HepG2 (cell line): ENCODE data around the gene DTD2. TPM values are rescaled to one million over a fixed set of nuclear protein-coding genes. Genes with fewer than 3 reads are reported as not detected.

ENCODE experiments used
- ARHGAP35 ChIP-seq: sonication (generic); formaldehyde crosslinking; IDR thresholded peaks from 2 replicates; pipeline ENCODE4 v1.9.0; 2022; ENCODE audit warnings: mild to moderate bottlenecking, inconsistent platforms, moderate library complexity, missing genetic modification reagents, borderline replicate concordance
- HNF4A ChIP-seq: sonication (generic); formaldehyde crosslinking; IDR thresholded peaks from 2 replicates; pipeline ENCODE4 v1.4.0; 2020; ENCODE audit warnings: missing genetic modification reagents
- MTERF4 ChIP-seq: sonication (generic); formaldehyde crosslinking; IDR thresholded peaks from 2 replicates; pipeline ENCODE4 v1.8.0; 2023; ENCODE audit warnings: mild to moderate bottlenecking, missing genetic modification reagents
- MTF1 ChIP-seq: sonication (generic); formaldehyde crosslinking; IDR thresholded peaks from 2 replicates; pipeline ENCODE4 v1.5.0; 2020; ENCODE audit warnings: missing genetic modification reagents
- NFYB ChIP-seq: sonication (generic); formaldehyde crosslinking; IDR thresholded peaks from 2 replicates; pipeline ENCODE4 v1.4.0; 2020; ENCODE audit warnings: missing genetic modification reagents
- POLR2G ChIP-seq: fragments of 200-400 bp; formaldehyde crosslinking; IDR thresholded peaks from 2 replicates; pipeline ENCODE4 v1.6.1; 2018; ENCODE audit warnings: mild to moderate bottlenecking, low read depth, low read length, moderate library complexity
- REXO4 ChIP-seq: sonication (generic); formaldehyde crosslinking; IDR thresholded peaks from 2 replicates; pipeline ENCODE4 v1.8.0; 2022; ENCODE audit warnings: missing genetic modification reagents, mild to moderate bottlenecking, borderline replicate concordance
- RFX5 ChIP-seq: IDR thresholded peaks from 2 replicates; pipeline ENCODE4 v1.6.1; 2011; ENCODE audit warnings: low read depth, low read length, improper control_type of control experiment
- SETDB1 ChIP-seq: sonication (generic); formaldehyde crosslinking; IDR thresholded peaks from 2 replicates; pipeline ENCODE4 v1.5.1; 2020; ENCODE audit warnings: missing genetic modification reagents, mild to moderate bottlenecking, borderline replicate concordance
- SKI ChIP-seq: fragments of 450-650 bp; IDR thresholded peaks from one replicate; pipeline ENCODE4 v1.6.1; 2018; ENCODE audit warnings: mild to moderate bottlenecking; ENCODE audit not compliant: partially characterized antibody
- SRSF4 ChIP-seq: fragments of 200-400 bp; formaldehyde crosslinking; IDR thresholded peaks from one replicate; pipeline ENCODE4 v1.6.1; 2018; ENCODE audit warnings: mild to moderate bottlenecking, low read depth, low read length, moderate library complexity; ENCODE audit not compliant: poor library complexity, severe bottlenecking
- THAP9 ChIP-seq: sonication (generic); formaldehyde crosslinking; IDR thresholded peaks from 2 replicates; pipeline ENCODE4; 2020; ENCODE audit warnings: missing genetic modification reagents, mild to moderate bottlenecking, borderline replicate concordance
- THYN1 ChIP-seq: sonication (generic); formaldehyde crosslinking; IDR thresholded peaks from 2 replicates; pipeline ENCODE4 v1.8.1; 2023; ENCODE audit warnings: low read depth, mild to moderate bottlenecking, moderate library complexity, missing genetic modification reagents, borderline replicate concordance
- ZBTB39 ChIP-seq: sonication (generic); formaldehyde crosslinking; IDR thresholded peaks from 2 replicates; pipeline ENCODE4 v1.5.0; 2020; ENCODE audit warnings: missing genetic modification reagents
- ZKSCAN1 ChIP-seq: fragments of 150-350 bp; IDR thresholded peaks from 2 replicates; pipeline ENCODE4 v1.6.1; 2014; ENCODE audit warnings: low read length
- ZNF414 ChIP-seq: sonication (generic); formaldehyde crosslinking; IDR thresholded peaks from 2 replicates; pipeline ENCODE4 v1.5.0; 2020; ENCODE audit warnings: missing genetic modification reagents
- ZNF772 ChIP-seq: sonication (generic); formaldehyde crosslinking; IDR thresholded peaks from 2 replicates; pipeline ENCODE4 v1.5.0; 2020; ENCODE audit warnings: mild to moderate bottlenecking, missing genetic modification reagents
- ZSCAN29 ChIP-seq: sonication (generic); formaldehyde crosslinking; conservative IDR thresholded peaks from 2 replicates; pipeline ENCODE4 v1.4.0; 2020; ENCODE audit warnings: mild to moderate bottlenecking, missing genetic modification reagents
- polyA plus RNA-seq, 8 experiments: library from polyadenylated mRNA; depleted of rRNA in 3 of 8; stranded (reverse) in 7 of 8; unstranded in 1 of 8; fragments of >200 nt; fragmentation: Illumina TruSeq in 4 of 8; extraction: Trizol in 4 of 8; gene quantifications; 2 replicates each; pipeline versions ENCODE4 v1.2.1 to v1.2.3, GENCODE V29; 2011 to 2016; ENCODE audit warnings: low read depth in 4 of 8, missing spikeins in 1 of 8, mixed read lengths in 1 of 8; ENCODE audit not compliant: insufficient read depth in 1 of 8
- total RNA-seq, 5 experiments: library from RNA; depleted of rRNA; stranded (reverse); fragments of >200 nt; fragmentation: Illumina TruSeq; extraction: Trizol; gene quantifications; 2 replicates each; pipeline ENCODE4 v1.2.3, GENCODE V29; 2016; ENCODE audit warnings: low read depth in 1 of 5
- TF ChIP-seq, protein P1 (sequence below): sonication (generic); IDR thresholded peaks from 2 replicates; pipeline ENCODE4 v1.6.1; 2016; ENCODE audit warnings: low read depth, borderline replicate concordance
- TF ChIP-seq, protein P2 (sequence below): sonication (generic); formaldehyde crosslinking; IDR thresholded peaks from 2 replicates; pipeline ENCODE4 v1.4.0; 2020; ENCODE audit warnings: mild to moderate bottlenecking, low read depth, missing genetic modification reagents

Gene DTD2
- total and polyA plus RNA-seq, 2 of the 13 experiments (the other 11 are each of a cell fraction or from before 2014, with no cell fraction given): 22.3 to 49.8 TPM

DNA sequence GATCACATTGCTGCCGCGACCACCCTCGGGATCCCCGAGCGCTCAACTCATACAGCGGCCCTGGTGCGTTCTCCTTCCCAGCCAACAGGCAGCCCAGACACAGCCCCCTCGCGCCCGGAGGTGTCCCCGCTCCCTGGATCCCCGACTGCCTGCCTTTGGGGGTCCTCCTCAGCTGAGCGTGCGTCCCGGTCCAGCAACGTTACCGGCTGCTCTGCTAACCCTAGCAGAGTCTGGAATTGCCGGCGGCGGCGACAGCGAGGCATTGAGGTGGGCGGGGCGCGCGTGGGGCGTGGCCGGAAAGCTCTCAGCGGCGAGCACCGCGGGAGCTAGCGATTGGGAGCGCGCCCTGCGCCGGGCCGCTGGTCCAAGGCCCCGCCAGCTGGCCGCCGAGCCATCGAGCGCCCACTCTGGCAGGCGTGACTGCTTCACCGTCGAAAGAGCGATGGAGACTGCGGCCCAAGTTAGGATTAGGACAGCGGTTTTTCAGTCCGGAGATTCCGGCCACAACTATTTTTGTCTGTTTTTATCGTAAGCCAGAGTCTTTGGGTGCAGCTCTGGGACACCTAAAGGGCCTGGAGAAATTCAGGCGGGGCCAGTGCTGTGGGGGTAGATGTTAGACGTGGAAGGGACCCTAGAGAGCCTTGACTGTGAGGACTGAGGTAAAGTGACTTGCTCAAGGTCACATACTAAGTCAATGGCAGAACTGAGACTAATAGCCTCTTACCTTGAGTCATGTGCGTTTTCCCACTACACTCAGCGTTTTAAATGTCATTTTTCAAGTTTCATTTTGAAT is 36.8 kb downstream of the DTD2 start, which contains the start of gene HEATR5A (continued):
- TF ChIP-seq THAP9 (peak; percentile 98), POLR2G (peak; percentile 100), ZBTB39 (CRISPR knock-in tag) (peak; percentile 98), SRSF4 (no peak), NFYB (CRISPR knock-in tag) (peak; percentile 91), HNF4A (CRISPR knock-in tag) (peak; percentile 51; the same call in 1 of the 2 replicates), ZSCAN29 (CRISPR knock-in tag) (peak; percentile 99), ZNF414 (CRISPR knock-in tag) (peak; percentile 100), RFX5 (peak; percentile 73; the same call in 1 of the 2 replicates), SKI (peak; percentile 95), REXO4 (CRISPR knock-in tag) (peak; percentile 97), ZKSCAN1 (no peak; the same call in 1 of the 2 replicates), THYN1 (CRISPR knock-in tag) (peak; percentile 97), MTF1 (CRISPR knock-in tag) (peak; percentile 65; the same call in 1 of the 2 replicates), SETDB1 (CRISPR knock-in tag) (no peak), ARHGAP35 (CRISPR knock-in tag) (peak; percentile 100), ZNF772 (CRISPR knock-in tag) (peak; percentile 98), MTERF4 (CRISPR knock-in tag) (peak; percentile 96)
- TF ChIP-seq, protein P1, sequence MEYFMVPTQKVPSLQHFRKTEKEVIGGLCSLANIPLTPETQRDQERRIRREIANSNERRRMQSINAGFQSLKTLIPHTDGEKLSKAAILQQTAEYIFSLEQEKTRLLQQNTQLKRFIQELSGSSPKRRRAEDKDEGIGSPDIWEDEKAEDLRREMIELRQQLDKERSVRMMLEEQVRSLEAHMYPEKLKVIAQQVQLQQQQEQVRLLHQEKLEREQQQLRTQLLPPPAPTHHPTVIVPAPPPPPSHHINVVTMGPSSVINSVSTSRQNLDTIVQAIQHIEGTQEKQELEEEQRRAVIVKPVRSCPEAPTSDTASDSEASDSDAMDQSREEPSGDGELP: peak; percentile 89
- TF ChIP-seq, protein P2, sequence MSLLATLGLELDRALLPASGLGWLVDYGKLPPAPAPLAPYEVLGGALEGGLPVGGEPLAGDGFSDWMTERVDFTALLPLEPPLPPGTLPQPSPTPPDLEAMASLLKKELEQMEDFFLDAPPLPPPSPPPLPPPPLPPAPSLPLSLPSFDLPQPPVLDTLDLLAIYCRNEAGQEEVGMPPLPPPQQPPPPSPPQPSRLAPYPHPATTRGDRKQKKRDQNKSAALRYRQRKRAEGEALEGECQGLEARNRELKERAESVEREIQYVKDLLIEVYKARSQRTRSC (CRISPR knock-in tag): peak; percentile 99
